GM18519 (cell line): ENCODE measurements around the gene SZT2.
"Not testable (repeated sequence)": the region's sequence is repeated elsewhere in the genome, so short reads cannot be mapped to it uniquely, and the experiment has no call there.

Experiments
- ATAC-seq: cut with Tn5 transposase; IDR thresholded peaks from one replicate; pipeline ENCODE4 v1.9.1; 2021; ENCODE audit warnings: mild to moderate bottlenecking, moderate library complexity; ENCODE audit not compliant: unreplicated experiment, low FRiP score

The SZT2 gene

DNA sequence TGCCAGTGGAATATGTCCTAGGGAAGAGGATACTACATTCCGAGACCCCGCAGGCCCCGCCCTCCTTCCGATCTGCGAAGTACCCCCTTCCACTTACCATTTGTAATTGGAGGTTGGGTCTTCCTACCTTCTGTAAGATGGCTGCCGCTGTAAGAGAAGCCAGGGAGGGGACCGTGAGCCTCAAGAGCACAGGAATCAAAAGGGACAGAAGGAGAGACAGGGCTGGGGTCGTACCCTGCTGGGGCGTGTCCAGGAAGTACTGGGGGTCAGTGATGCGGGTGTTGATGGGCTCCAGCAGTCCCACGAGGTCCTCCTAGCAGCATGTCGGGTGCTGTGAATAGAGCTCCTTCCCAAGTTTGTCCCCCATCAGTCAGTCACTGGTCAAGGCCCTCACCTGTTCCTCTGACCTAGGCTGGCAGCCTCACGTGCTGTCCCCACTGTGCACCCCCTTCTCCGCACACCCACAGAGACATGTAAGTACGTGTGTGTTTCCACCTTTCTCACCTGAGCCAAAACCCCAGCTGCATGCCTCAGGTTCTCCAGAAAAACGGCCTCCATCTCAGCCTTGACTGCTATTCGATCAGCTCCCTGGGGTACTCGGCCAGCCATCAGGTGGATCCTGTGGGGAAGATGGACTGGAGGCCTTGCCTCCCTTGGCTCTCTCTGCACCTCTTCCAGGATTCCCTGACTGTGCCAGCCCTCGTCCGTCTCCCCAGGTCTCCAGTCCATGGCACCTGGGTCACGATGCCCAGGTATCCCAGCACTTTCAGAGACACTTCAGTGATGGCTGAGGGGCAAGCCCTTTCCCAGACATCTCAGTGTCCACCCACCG is 62.2 kb downstream of the SZT2 start:
- no peak for ATAC-seq

DNA sequence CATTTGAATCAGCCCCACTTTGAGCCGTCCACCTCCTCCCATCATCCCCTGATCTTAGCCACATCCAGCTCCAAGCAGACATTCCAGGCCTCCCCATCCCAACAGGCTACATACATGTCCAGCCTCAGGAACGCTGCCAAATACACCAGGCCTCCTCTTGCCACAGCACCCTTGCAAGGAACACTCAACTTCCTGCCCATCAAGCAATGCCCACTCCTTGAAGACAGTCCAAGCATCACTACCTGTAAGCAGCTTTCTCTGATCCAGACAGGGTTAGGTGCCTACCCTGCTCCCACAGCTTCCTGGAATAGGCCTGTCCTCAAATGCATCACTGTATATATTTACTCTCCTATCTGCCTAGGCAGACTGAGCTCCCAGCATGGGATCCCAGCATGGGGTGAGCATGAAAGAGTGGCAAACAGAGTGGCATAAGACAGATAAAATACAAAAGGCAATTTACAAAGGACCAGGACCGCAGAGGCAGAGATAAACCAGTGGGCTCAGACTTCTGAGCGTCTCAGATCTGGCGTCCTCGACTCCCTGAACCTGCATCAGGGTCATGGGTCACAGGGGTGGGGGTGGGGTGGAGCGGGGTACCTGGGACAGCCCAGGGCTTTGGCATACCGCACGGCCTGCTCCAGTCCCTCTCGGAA is 63.2 kb downstream of the SZT2 start:
- ATAC-seq, result no peak

DNA sequence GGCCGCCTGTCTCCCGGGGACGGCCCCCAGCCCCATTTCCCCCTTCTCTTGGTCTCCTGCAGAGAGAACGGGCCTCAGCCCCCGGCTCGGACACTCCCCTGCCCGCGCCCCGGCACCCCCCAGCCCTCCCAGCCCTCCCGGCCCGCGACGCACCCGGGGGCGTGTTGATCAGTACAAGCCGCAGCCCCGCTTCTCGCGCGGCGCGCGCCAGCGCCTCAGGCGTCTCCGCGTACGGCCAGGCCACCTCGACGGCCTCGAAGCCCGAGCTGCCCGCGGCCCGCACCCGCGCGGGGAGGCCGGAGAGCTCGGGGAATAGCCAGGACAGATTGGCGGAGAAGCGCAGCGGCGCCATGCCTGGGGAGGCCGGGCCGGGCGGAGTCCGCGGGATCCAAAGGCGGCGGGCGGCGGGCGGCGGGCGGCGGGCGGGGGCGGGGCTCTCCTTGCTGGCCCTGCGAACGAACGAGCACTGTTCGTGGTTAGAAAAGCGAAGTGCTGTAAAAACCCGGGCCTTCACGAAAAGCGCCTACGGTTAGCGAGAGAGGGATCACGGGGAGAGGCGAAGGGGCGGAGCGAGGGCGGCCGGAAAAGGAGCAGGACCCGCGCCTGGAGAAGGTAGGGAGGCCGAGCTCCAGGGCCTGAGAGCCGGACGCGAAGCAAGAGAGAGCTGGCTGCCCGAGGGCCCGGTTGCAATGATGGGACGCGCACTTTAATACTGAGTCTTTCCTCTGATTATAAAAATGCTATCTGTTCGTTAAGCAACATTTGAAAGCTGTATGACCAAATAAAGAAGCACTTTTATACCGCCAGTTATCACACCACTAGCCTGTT is 64.0 kb downstream of the SZT2 start, which contains the start of gene HYI:
HYI (minus strand) TSS at position 490 of the 828 bp plus-strand sequence; CDS start at position 352, 138 bp downstream.
- ATAC-seq, result no peak

DNA sequence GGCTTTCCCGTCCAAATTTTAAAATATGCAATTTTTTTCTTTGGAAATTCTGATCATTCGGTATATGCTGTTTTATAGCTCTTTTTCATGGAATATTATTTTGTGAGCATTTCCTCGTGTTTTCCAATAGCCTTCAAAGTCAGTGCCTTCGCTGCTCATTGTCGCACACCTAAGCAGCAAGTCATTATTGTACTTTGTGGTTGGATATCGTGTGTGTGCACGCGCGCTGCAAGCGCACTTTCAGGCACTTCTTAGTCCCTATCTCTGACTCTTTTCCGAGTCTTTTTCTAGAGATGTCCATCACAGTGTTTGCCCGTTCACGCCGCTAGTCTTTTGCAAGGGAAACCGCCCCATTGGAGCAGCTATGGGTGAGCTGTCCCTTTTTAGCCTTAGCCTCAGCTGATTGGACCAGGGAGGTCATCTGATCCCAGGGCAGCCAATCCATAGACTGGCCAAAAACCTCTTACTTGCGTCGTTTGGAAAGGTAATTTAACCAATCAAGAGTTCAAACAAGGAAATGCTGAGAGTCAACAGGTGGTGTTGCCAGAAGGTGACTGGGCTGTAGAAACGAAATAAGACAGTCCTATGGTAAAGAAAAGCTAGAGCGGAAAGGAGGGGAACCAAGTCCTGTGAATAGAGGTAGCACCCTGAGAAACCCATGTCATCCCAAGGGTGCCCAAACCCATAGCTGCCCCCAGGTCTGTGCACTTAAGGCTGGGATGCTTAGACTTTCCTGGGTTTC is 64.7 kb downstream of the SZT2 start:
- ATAC-seq, result no peak

DNA sequence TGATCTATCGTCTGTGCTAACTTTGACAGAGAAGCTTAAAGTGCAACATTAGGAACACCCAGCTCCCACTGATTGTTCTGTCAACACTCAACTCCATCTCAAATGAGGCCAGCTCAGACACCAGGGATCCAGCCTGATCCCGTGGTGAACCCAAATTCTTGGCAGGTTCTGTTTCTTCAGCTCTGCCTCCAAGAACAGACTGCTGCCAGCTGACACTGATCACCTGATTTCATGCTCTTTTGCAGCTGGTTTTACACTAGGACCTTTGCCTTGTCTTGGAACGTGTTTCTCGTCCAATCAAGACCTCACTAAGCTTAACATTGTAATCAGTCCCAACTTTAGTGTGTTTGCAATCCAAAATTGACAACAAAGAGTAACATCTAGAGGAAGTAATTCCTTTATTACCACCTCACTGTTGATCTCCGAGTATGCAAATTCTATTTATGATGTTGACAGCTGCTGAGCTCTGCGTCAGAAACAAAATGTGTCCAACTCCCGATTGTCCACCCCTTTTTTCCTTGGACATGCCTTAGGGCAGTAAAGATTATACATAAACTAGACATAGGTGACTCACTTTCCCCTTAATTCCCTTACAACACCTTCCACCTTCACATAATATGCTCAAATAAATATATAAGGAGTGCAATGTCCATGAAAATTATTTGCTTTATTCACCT is 65.7 kb downstream of the SZT2 start:
- no peak for ATAC-seq

DNA sequence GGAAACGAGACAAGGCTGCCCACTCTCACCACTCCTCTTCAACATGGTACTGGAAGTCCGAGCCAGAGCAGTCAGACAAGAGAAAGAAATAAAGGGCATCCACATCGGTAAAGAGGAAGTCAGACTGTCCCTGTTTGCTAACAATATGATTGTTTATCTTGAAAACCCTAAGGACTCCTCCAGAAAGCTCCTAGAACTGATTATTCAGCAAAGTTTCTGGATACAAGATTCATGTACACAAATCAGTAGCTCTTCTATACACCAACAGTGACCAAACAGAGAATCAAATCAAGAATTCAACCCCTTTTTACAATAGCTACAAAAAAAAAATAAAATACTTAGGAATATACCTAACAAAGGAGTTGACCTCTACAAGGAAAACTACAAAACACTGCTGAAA is 68.7 kb downstream of the SZT2 start:
- not testable (repeated sequence) for ATAC-seq

DNA sequence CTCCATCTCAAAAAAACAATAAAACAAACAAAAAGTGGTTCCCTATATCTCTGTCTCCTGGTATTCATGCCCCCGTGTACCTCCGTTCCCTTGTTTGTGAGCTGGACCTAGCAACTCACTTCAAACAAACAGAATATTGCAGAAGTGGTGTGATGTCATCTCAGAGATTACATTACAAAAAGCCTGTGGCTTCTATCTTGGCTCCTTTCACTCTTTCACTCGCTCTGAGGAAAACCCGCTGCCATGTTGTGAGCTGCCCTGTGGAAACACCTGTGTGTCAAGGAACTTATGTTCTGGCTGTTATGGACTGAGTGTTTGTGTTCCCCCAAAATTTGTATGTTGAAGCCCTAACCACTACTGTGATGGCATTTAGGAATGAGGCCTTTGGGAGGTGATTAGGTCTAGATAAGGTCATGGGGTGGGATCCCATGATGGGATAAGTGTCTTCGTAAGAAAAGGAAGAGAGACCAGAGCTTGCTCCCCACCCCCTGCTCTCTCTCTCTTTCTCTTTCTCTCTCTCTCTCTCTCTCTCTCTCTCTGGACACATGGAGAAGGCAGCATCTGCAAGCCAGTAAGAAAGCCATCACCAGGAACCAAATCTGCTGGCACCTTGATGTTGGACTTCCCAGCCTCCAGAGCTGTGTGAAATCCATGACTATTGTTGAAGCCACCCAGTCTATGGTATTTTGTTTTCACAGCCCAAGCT is 71.4 kb downstream of the SZT2 start:
- ATAC-seq, result no peak

DNA sequence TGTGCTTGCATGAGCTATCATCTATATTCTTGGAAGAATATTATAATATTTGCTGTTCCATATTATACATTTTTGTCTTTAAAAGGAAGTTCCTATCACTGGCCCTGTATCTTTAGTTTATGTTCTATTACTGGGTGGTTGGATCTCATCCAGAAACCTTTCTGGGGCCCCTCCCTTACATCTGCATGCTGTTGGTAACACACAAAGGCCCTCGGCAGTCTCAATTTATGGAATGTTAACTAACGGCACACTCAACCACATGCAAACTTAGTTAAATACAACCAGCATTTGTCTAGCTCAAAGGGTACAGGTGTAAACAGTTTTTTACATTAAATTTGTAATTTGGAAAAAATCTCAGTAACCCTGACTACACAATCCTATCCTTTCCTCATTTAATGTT is 73.8 kb downstream of the SZT2 start:
- ATAC-seq, result no peak

DNA sequence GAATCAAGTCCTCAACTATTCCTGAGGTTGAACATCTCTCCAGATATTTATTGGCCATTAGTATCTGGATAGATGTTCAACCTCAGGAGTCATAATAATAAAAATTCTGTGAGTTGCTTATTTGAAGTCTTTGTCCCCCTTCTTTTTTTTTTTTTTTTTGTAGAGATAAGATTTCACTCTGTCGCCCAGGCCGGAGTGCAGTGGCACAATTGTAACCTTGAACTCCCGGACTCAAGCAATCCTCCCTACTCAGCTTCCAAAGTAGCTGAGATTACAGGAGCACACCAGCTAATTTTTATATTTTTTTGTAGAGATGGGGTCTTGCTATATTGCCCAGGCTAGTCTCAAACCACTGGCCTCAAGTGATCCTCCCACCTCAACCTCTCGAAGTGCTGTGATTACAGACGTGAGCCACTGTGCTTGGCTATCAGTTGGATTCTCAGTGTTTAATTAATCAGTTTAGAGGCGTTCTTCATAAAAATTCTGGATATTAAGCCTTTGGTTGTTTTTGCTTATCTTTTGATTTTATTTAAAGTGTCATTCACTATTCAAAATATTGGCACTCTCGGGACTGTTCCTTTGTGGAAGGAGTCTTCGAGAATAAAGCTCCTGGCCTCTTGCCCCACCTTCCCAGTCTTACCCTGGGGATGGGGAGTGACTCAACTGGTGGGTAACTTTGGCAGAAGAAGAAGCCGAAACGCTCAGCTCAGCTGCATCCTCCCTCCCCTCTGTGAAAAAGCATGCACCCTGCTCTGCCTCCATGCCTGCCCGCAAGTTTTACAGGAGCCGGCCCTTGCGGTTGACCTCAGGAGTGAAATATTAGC is 75.2 kb downstream of the SZT2 start:
- ATAC-seq, result no peak

DNA sequence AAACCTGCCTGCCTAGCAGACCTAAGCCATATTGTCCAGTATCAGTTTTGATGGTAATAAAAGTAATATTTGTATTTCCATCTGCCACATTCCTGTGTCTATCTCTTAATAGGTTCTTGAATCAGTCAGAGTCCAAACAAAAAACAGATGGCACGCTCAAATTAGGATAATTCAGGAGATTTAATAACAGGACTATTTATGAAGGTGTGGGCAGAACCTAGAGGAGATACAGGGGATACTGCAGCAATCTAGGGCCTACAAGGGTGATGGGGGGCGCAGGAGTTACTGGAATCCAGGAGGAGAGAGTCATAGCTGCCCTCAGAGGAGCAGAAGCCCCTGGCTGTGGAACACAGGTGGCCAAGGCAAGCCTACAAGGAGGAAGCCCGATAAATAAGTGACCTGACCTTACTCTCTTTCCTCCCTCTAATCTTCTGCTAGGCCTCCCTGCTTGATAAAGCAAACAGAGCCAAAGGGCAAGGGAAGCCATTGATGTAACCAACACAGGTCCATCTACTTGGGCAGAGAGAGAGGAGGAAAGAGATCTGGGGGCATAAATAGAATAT is 75.9 kb downstream of the SZT2 start:
- ATAC-seq, result no peak

DNA sequence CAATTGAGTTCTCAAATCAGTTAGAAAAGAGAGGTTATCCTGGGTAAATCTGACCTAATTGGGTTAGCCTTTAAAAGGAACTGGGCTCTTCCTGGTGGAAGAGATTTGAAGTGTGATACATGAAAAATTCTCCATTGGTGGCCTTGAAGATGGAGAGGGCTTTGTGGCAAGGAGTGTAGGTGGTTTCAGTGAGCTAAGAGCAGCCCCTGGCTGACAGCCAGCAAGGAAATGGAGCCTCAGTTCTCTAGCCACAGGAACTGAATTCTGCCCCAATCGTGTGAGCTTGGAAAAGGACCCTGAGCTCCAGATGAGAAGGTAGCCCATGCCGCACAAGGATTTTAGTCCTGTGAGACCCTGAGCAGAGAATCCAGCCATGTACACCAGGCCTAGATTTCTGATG is 76.7 kb downstream of the SZT2 start:
- ATAC-seq, result no peak

DNA sequence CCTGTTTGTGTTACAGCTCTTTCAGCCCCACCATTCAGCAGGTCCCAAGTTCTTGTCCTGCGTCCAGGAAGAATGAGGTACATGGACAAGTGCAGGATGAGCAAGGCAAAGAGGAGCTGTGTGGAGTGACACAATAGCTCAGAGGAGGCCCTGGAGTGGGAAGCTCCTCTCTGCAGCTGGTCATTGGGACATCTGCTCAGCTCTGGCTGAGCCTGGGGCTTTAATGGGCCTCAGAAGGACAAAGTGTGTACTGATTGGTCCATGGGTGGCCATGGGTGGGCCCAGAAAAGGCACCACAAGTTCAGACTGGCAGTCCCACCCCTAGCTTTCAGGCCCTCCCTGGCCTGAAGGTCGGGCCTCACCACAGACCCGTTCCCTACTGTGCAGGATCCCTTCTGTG is 78.7 kb downstream of the SZT2 start:
- ATAC-seq, result no peak

DNA sequence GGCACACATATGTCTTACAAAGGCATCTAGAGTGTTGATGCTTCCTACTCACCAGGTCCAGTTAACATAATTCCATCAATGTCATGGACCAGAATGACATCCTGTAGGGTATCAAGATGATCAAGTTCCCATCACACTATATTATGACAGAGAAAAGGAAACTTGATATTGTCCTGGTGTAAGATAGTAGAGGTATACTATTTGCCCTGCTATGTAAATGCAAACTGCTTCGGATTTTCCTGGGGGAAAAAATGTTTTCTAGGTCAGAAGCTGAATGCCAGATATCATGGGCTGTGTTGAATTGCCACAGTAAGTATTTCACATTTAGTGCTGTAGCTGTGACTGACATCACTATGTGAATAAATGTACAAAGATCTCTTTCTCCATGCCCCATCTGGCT is 80.2 kb downstream of the SZT2 start:
- no peak for ATAC-seq

DNA sequence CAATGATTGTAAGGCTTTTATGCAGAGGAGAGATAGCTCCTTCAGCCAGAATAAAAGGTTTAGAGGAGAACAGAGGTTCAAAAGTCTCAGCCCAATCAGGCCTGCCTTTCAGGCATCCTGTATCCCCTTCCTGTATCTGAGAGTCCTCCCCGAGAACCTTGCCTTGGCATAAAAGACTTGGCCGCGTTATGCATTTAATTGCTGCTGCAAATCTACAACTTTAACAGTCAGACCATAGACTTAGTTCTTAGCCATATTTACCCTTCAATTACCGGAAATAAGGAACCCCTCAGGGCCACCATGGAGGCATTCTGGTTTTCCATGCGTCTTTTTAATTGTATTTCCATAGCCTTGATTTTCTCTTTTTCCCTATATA is 82.4 kb downstream of the SZT2 start:
- ATAC-seq, result no peak

DNA sequence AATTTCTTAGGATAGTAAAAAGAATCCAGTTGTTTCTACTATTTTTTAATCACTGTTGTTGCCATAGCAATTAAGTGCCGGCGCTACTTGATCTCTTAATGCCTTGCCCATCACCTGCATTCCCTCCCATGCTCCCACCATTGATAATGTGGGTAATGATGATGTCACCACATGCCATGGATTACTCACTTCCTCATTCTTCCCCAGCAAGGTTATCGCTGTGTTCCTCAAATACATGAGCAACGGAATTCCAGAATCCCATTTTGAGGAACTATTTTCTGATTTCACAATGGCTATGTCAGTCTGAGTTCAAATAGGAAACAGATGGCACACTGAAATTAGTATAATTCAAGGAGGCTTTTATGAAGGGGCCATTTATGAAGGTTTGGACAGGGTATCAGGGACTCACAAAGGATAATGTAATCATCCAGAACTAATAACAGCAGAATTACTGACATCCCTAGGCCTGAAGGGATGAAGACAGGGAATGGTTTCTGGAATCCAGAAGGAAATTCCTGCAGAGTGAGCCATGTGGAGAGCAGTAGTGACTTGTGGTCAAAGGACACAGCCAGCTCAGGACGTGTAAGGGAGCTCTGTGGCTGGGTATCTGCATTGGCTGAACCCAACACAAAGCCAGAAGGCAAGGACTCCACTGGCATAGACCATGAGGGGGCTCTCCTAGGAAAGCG is 82.9 kb downstream of the SZT2 start:
- not testable (repeated sequence) for ATAC-seq

DNA sequence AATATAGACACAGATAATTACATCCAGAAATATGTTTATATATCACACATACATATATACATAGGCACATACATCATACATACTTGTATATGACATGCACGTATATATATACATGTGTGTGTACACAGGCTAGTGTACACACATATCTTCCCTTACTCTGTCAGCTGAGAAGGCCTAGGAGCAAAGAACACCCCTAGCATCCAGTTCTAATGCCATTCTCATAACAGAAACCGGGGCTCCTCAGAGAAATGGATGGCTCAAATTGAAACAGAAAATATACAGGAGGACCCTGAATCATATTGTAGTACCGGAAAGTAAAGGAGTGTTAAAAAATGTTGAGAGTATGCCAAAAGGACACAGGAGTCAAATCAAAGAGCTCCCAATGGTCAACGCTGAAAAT is 83.8 kb downstream of the SZT2 start:
- no peak for ATAC-seq

DNA sequence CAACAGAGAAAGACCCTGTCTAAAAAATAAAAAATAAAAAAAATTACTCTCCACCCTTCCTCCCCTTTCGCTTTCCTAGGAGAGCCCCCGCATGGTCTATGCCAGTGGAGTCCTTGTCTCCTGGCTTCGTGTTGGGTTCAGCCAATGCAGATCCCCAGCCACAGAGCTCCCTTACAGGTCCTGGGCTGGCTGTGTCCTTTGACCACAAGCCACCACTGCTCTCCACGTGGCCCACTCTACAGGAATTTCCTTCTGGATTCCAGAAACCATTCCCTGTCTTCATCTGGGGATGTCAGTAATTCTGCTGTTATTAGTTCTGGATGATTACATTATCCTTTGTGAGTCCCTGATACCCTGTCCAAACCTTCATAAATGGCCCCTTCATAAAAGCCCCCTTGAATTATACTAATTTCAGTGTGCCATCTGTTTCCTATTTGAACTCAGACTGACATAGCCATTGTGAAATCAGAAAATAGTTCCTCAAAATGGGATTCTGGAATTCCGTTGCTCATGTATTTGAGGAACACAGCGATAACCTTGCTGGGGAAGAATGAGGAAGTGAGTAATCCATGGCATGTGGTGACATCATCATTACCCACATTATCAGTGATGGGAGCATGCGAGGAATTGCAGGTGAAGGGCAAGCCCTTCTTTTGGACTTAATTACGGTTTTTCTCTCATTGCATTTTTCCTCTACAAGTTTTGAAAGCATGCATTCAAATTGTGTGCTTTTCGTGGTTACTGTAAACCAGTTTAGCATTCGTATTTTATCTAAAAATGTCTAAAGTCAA is 86.1 kb downstream of the SZT2 start:
- ATAC-seq, result not testable (repeated sequence)
